HepG2 (cell line): ENCODE data around the gene EPHA4. TPM values are rescaled to one million over a fixed set of nuclear protein-coding genes. Genes with fewer than 3 reads are reported as not detected.

Source experiments
- ATAC-seq: fragments of 200-7000 bp; cut with Tn5 transposase; 3 replicates; pipeline ENCODE4 v1.9.1; 2020; ENCODE audit warnings: mild to moderate bottlenecking, moderate library complexity
- BruUV-seq: library from RNA; stranded (reverse); fragments of 400-500 nt; replicated peaks from 2 replicates; lab custom pipeline; 2021; lab: Mats Ljungman, UMichigan
- CTCF ChIA-PET: fragments of 300-600 bp; formaldehyde crosslinking; extraction: SDS; loops from one replicate; lab custom pipeline; 2021; ENCODE audit warnings: low total read pairs, inconsistent platforms, low intra/inter-chr PET ratio; lab: Yijun Ruan, JAX
- POLR2A ChIA-PET: fragments of 350-600 bp; sonication (Branson Sonifier 250); formaldehyde crosslinking; loops from one replicate; lab custom pipeline; 2020; ENCODE audit warnings: antibody characterized with exemption, inconsistent platforms; lab: Yijun Ruan, JAX
- DNase-seq: peaks from one replicate; pipeline ENCODE4 v3.0.0-alpha.2; 2015; ENCODE audit warnings: low spot score
- FAIRE-seq: peaks from 3 replicates; lab custom pipeline; 2011; peaks lifted over from hg19 to GRCh38; lab: Jason Lieb, UNC
- H2AFZ ChIP-seq: one replicate; pipeline ENCODE4 v1.6.1; 2011; ENCODE audit warnings: low read length, inconsistent platforms
- H3K27ac ChIP-seq: fragments of 300-600 bp; 3 replicates; pipeline ENCODE4 v1.8.0; 2011; ENCODE audit warnings: mixed run types, mild to moderate bottlenecking, mixed read lengths, low read length, inconsistent platforms; ENCODE audit not compliant: insufficient read depth; ENCODE audit errors: extremely low read length
- H3K27me3 ChIP-seq, 2 experiments: fragments of 200-600 bp in 1 of 2; 2 replicates in 1 of 2; 3 replicates in 1 of 2; pipeline versions ENCODE4 v1.6.0 to v1.8.0; 2011; ENCODE audit warnings: low read length in 2 of 2, mild to moderate bottlenecking in 2 of 2, moderate library complexity in 2 of 2, inconsistent platforms in 1 of 2; ENCODE audit not compliant: insufficient read depth in 2 of 2, control insufficient read depth in 1 of 2
- H3K36me3 ChIP-seq, 2 experiments: fragments of 200-600 bp in 1 of 2; replicated peaks in 1 of 2; 2 replicates in 1 of 2; 3 replicates in 1 of 2; pipeline versions ENCODE4 v1.5.1 to v1.8.0; 2011; ENCODE audit warnings: low read length in 2 of 2, inconsistent platforms in 1 of 2; ENCODE audit not compliant: insufficient read depth in 2 of 2, control insufficient read depth in 1 of 2
- H3K4me1 ChIP-seq: 2 replicates; pipeline ENCODE4 v1.5.1; 2012; ENCODE audit warnings: low read length, inconsistent platforms; ENCODE audit not compliant: insufficient read depth
- H3K4me2 ChIP-seq: 2 replicates; pipeline ENCODE4 v1.6.0; 2011; ENCODE audit warnings: low read depth, low read length, inconsistent platforms
- H3K4me3 ChIP-seq, 3 experiments: fragments of 200-600 bp in 1 of 3; sonication (generic), shearing (Covaris generic) in 1 of 3; replicated peaks in 1 of 3; 2 replicates each; pipeline ENCODE4 v1.5.1; 2011 to 2016; ENCODE audit warnings: low read length in 3 of 3, inconsistent platforms in 2 of 3, low read depth in 2 of 3, mild to moderate bottlenecking in 2 of 3, control low read depth in 1 of 3, mixed read lengths in 1 of 3; ENCODE audit not compliant: insufficient read depth in 1 of 3
- H3K79me2 ChIP-seq: one replicate; pipeline ENCODE4 v1.6.1; 2011; ENCODE audit warnings: low read length, inconsistent platforms; ENCODE audit not compliant: insufficient read depth
- H3K9ac ChIP-seq: 2 replicates; pipeline ENCODE4 v1.6.0; 2011; ENCODE audit warnings: mild to moderate bottlenecking, low read depth, low read length, inconsistent platforms; ENCODE audit not compliant: insufficient read depth
- H3K9me3 ChIP-seq: 2 replicates; pipeline ENCODE4 v1.5.1; 2012; ENCODE audit warnings: mild to moderate bottlenecking, low read length
- H4K20me1 ChIP-seq: 2 replicates; pipeline ENCODE4 v1.6.0; 2011; ENCODE audit warnings: inconsistent platforms, mild to moderate bottlenecking, low read length, moderate library complexity; ENCODE audit not compliant: insufficient read depth
- ARID5B ChIP-seq: IDR thresholded peaks from 2 replicates; pipeline ENCODE4 v1.4.0; 2020; ENCODE audit warnings: mild to moderate bottlenecking, missing genetic modification reagents
- FOXO1 ChIP-seq: sonication (generic); formaldehyde crosslinking; IDR thresholded peaks from 2 replicates; pipeline ENCODE4 v1.4.0; 2020; ENCODE audit warnings: missing genetic modification reagents
- HOXA7 ChIP-seq: sonication (generic); formaldehyde crosslinking; IDR thresholded peaks from 2 replicates; pipeline ENCODE4 v1.8.1; 2022; ENCODE audit warnings: mild to moderate bottlenecking, missing genetic modification reagents, moderate library complexity
- KAT2B ChIP-seq: fragments of 150-350 bp; IDR thresholded peaks from 2 replicates; pipeline ENCODE4 v1.6.1; 2014; ENCODE audit warnings: low read depth, low read length, borderline replicate concordance
- MEF2D ChIP-seq: sonication (generic); formaldehyde crosslinking; IDR thresholded peaks from 2 replicates; pipeline ENCODE4 v1.5.1; 2020; ENCODE audit warnings: mild to moderate bottlenecking, missing genetic modification reagents
- MLLT10 ChIP-seq: sonication (generic); formaldehyde crosslinking; IDR thresholded peaks from 2 replicates; pipeline ENCODE4 v1.4.0; 2020; ENCODE audit warnings: missing genetic modification reagents
- TCF7 ChIP-seq: sonication (generic); IDR thresholded peaks from 2 replicates; pipeline ENCODE4 v1.6.1; 2016; ENCODE audit warnings: antibody characterized with exemption, low read depth
- ZNF296 ChIP-seq: sonication (generic); formaldehyde crosslinking; conservative IDR thresholded peaks from 2 replicates; pipeline ENCODE4 v1.5.0; 2020; ENCODE audit warnings: mild to moderate bottlenecking, missing genetic modification reagents
- ZNF431 ChIP-seq: sonication (generic); formaldehyde crosslinking; IDR thresholded peaks from 2 replicates; pipeline ENCODE4 v1.9.0; 2022; ENCODE audit warnings: missing genetic modification reagents, low read depth, mild to moderate bottlenecking, borderline replicate concordance
- ZNF484 ChIP-seq: sonication (generic); formaldehyde crosslinking; IDR thresholded peaks from 2 replicates; pipeline ENCODE4 v1.5.1; 2020; ENCODE audit warnings: mild to moderate bottlenecking, low read depth, missing genetic modification reagents, borderline replicate concordance
- ZNF709 ChIP-seq: sonication (generic); formaldehyde crosslinking; IDR thresholded peaks from 2 replicates; pipeline ENCODE4 v1.5.0; 2020; ENCODE audit warnings: mild to moderate bottlenecking, missing genetic modification reagents
- ZSCAN20 ChIP-seq: sonication (generic); formaldehyde crosslinking; IDR thresholded peaks from 2 replicates; pipeline ENCODE4 v1.4.0; 2020; ENCODE audit warnings: missing genetic modification reagents, mild to moderate bottlenecking, borderline replicate concordance
- WGBS: methylation state at CpG from one replicate; pipeline ENCODE4 v1.1.6; 2017; ENCODE audit warnings: low lambda C conversion rate; 5-methylcytosine and 5-hydroxymethylcytosine counted together
- in situ Hi-C: cut with HindIII; loops from 2 replicates; pipeline ENCODE4 v1.10.0; 2017; ENCODE audit warnings: low pct_unique_long_range_greater_than_20kb; ENCODE audit not compliant: extremely low pct_ligation_motif_present
- intact Hi-C: fragments of 100-400 bp; cut with micrococcal nuclease; formaldehyde crosslinking; loops from one replicate; pipeline ENCODE4 v1.10.0; 2022; ENCODE audit not compliant: unreplicated experiment
- polyA plus RNA-seq, 8 experiments: library from polyadenylated mRNA; depleted of rRNA in 3 of 8; stranded (reverse) in 7 of 8; unstranded in 1 of 8; fragments of >200 nt; fragmentation: Illumina TruSeq in 4 of 8; extraction: Trizol in 4 of 8; gene quantifications; 2 replicates each; pipeline versions ENCODE4 v1.2.1 to v1.2.3, GENCODE V29; 2011 to 2016; ENCODE audit warnings: low read depth in 4 of 8, missing spikeins in 1 of 8, mixed read lengths in 1 of 8; ENCODE audit not compliant: insufficient read depth in 1 of 8
- total RNA-seq, 5 experiments: library from RNA; depleted of rRNA; stranded (reverse); fragments of >200 nt; fragmentation: Illumina TruSeq; extraction: Trizol; gene quantifications; 2 replicates each; pipeline ENCODE4 v1.2.3, GENCODE V29; 2016; ENCODE audit warnings: low read depth in 1 of 5
- TF ChIP-seq, protein P1 (sequence below): sonication (generic); formaldehyde crosslinking; IDR thresholded peaks from 2 replicates; pipeline ENCODE4 v1.5.1; 2020; ENCODE audit warnings: mild to moderate bottlenecking, missing genetic modification reagents, moderate library complexity
- TF ChIP-seq, protein P2 (sequence below): fragments of 450-650 bp; IDR thresholded peaks from 2 replicates; pipeline ENCODE4 v1.6.1; 2016

EPHA4 gene
- total and polyA plus RNA-seq, 2 of the 13 experiments (the other 11 are each of a cell fraction or from before 2014, with no cell fraction given) = not detected

- no peak for TF ChIP-seq MEF2D
Measured at GRCh38 chr2:221422516-221423209, 149.4 kb downstream of the EPHA4 start (continued).

GRCh38 chr2:221420245-221420644 lies 151.9 kb downstream of the EPHA4 start:
- no TSS peak for BruUV-seq
- in situ Hi-C loops (no loop called here), intact Hi-C loops (no loop called here)
- Histone ChIP-seq H3K4me3 (no peak overlapping the region), H4K20me1 (no peaks in the 10 kb centered on the region), H2AFZ (no peak overlapping the region), H3K4me2 (no peak overlapping the region), H3K27me3 (no peaks in the 10 kb centered on the region), H3K79me2 (no peaks in the 10 kb centered on the region), H3K9ac (no peak overlapping the region), H3K27ac (no peak overlapping the region), H3K9me3 (no peaks in the 10 kb centered on the region), H3K4me1 (no peaks in the 10 kb centered on the region), H3K36me3 (no peaks in the 10 kb centered on the region)
- DNase-seq = no peak
- ChIA-PET CTCF (no interaction called here), POLR2A (no interaction called here)
- ATAC-seq = no peak
- WGBS = 7% methylated on average over 7 of the region's 7 CpGs
- FAIRE-seq = no peak
- TF ChIP-seq TCF7 (no peak), FOXO1 (no peak), ZNF709 (CRISPR knock-in tag) (no peak), ZNF484 (no peak), ZNF296 (CRISPR knock-in tag) (no peak), KAT2B (no peak), ARID5B (CRISPR knock-in tag) (no peak), HOXA7 (CRISPR knock-in tag) (no peak), ZSCAN20 (no peak), MLLT10 (no peak), ZNF431 (CRISPR knock-in tag) (no peak)
- TF ChIP-seq, protein P1, sequence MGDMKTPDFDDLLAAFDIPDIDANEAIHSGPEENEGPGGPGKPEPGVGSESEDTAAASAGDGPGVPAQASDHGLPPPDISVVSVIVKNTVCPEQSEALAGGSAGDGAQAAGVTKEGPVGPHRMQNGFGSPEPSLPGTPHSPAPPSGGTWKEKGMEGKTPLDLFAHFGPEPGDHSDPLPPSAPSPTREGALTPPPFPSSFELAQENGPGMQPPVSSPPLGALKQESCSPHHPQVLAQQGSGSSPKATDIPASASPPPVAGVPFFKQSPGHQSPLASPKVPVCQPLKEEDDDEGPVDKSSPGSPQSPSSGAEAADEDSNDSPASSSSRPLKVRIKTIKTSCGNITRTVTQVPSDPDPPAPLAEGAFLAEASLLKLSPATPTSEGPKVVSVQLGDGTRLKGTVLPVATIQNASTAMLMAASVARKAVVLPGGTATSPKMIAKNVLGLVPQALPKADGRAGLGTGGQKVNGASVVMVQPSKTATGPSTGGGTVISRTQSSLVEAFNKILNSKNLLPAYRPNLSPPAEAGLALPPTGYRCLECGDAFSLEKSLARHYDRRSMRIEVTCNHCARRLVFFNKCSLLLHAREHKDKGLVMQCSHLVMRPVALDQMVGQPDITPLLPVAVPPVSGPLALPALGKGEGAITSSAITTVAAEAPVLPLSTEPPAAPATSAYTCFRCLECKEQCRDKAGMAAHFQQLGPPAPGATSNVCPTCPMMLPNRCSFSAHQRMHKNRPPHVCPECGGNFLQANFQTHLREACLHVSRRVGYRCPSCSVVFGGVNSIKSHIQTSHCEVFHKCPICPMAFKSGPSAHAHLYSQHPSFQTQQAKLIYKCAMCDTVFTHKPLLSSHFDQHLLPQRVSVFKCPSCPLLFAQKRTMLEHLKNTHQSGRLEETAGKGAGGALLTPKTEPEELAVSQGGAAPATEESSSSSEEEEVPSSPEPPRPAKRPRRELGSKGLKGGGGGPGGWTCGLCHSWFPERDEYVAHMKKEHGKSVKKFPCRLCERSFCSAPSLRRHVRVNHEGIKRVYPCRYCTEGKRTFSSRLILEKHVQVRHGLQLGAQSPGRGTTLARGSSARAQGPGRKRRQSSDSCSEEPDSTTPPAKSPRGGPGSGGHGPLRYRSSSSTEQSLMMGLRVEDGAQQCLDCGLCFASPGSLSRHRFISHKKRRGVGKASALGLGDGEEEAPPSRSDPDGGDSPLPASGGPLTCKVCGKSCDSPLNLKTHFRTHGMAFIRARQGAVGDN (CRISPR knock-in tag) = no peak
- TF ChIP-seq, protein P2, sequence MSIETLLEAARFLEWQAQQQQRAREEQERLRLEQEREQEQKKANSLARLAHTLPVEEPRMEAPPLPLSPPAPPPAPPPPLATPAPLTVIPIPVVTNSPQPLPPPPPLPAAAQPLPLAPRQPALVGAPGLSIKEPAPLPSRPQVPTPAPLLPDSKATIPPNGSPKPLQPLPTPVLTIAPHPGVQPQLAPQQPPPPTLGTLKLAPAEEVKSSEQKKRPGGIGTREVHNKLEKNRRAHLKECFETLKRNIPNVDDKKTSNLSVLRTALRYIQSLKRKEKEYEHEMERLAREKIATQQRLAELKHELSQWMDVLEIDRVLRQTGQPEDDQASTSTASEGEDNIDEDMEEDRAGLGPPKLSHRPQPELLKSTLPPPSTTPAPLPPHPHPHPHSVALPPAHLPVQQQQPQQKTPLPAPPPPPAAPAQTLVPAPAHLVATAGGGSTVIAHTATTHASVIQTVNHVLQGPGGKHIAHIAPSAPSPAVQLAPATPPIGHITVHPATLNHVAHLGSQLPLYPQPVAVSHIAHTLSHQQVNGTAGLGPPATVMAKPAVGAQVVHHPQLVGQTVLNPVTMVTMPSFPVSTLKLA = no peak
